HepG2 (cell line): ENCODE results near the gene WBP1. TPM values are rescaled to one million over a fixed set of nuclear protein-coding genes. Genes with fewer than 3 reads are reported as not detected.

Experiments used
- ATF6 ChIP-seq: sonication (generic); formaldehyde crosslinking; conservative IDR thresholded peaks from 2 replicates; pipeline ENCODE4 v1.4.0; 2020; ENCODE audit warnings: missing genetic modification reagents
- ATF7 ChIP-seq, 2 experiments: fragments of 450-650 bp in 1 of 2; sonication (generic) in 1 of 2; formaldehyde crosslinking in 1 of 2; IDR thresholded peaks; 2 replicates each; pipeline versions ENCODE4 v1.4.0 to v1.6.1; 2016 to 2020; ENCODE audit warnings: antibody characterized with exemption in 1 of 2, mild to moderate bottlenecking in 1 of 2, missing genetic modification reagents in 1 of 2
- CBX2 ChIP-seq, 2 experiments: fragments of 200-600 bp in 1 of 2; sonication (generic); formaldehyde crosslinking in 1 of 2; IDR thresholded peaks; 2 replicates each; pipeline versions ENCODE4 v1.7.0 to v1.8.1; 2018 to 2022; ENCODE audit warnings: low read depth in 2 of 2, low read length in 1 of 2, mild to moderate bottlenecking in 1 of 2, missing genetic modification reagents in 1 of 2
- FOXM1 ChIP-seq: sonication (generic); formaldehyde crosslinking; IDR thresholded peaks from 2 replicates; pipeline ENCODE4 v1.5.0; 2020; ENCODE audit warnings: missing genetic modification reagents
- FOXO1 ChIP-seq: sonication (generic); formaldehyde crosslinking; IDR thresholded peaks from 2 replicates; pipeline ENCODE4 v1.4.0; 2020; ENCODE audit warnings: missing genetic modification reagents
- HES4 ChIP-seq: sonication (generic); formaldehyde crosslinking; IDR thresholded peaks from 2 replicates; pipeline ENCODE4 v1.9.0; 2021; ENCODE audit warnings: mild to moderate bottlenecking, missing genetic modification reagents, borderline replicate concordance
- HOXD1 ChIP-seq: sonication (generic); formaldehyde crosslinking; IDR thresholded peaks from 2 replicates; pipeline ENCODE4 v1.5.0; 2020; ENCODE audit warnings: missing genetic modification reagents
- IRF1 ChIP-seq: sonication (generic); formaldehyde crosslinking; IDR thresholded peaks from 2 replicates; pipeline ENCODE4 v1.4.0; 2020; ENCODE audit warnings: low read depth, mild to moderate bottlenecking, missing genetic modification reagents
- MEIS2 ChIP-seq: sonication (generic); formaldehyde crosslinking; IDR thresholded peaks from 2 replicates; pipeline ENCODE4 v1.9.0; 2021; ENCODE audit warnings: mild to moderate bottlenecking, missing genetic modification reagents
- MTF1 ChIP-seq: sonication (generic); formaldehyde crosslinking; IDR thresholded peaks from 2 replicates; pipeline ENCODE4 v1.5.0; 2020; ENCODE audit warnings: missing genetic modification reagents
- MXD3 ChIP-seq: IDR thresholded peaks from 2 replicates; pipeline ENCODE4 v1.6.1; 2016; ENCODE audit warnings: mild to moderate bottlenecking, missing biosample characterization, missing genetic modification reagents
- NFIB ChIP-seq: sonication (generic); formaldehyde crosslinking; IDR thresholded peaks from 2 replicates; pipeline ENCODE4 v1.9.0; 2021; ENCODE audit warnings: missing genetic modification reagents, mild to moderate bottlenecking, borderline replicate concordance
- NR2F6 ChIP-seq, 2 experiments: IDR thresholded peaks; 2 replicates each; pipeline ENCODE4 v1.6.1; 2016; ENCODE audit warnings: antibody characterized with exemption in 1 of 2, mild to moderate bottlenecking in 1 of 2
- SALL1 ChIP-seq: sonication (generic); formaldehyde crosslinking; IDR thresholded peaks from 2 replicates; pipeline ENCODE4 v1.8.0; 2022; ENCODE audit warnings: mild to moderate bottlenecking, missing genetic modification reagents
- SMAD1 ChIP-seq: sonication (generic); formaldehyde crosslinking; IDR thresholded peaks from 2 replicates; pipeline ENCODE4 v1.4.0; 2020; ENCODE audit warnings: missing genetic modification reagents, low read depth, mild to moderate bottlenecking, borderline replicate concordance
- TFDP2 ChIP-seq: sonication (generic); formaldehyde crosslinking; IDR thresholded peaks from 2 replicates; pipeline ENCODE4 v1.4.0; 2020; ENCODE audit warnings: missing genetic modification reagents
- ZBTB2 ChIP-seq: sonication (generic); formaldehyde crosslinking; IDR thresholded peaks from 2 replicates; pipeline ENCODE4 v1.8.0; 2022; ENCODE audit warnings: low read depth, missing genetic modification reagents
- ZFY ChIP-seq: sonication (generic); formaldehyde crosslinking; IDR thresholded peaks from 2 replicates; pipeline ENCODE4 v1.4.0; 2020; ENCODE audit warnings: missing genetic modification reagents
- ZNF234 ChIP-seq: sonication (generic); formaldehyde crosslinking; conservative IDR thresholded peaks from 2 replicates; pipeline ENCODE4 v1.5.1; 2020; ENCODE audit warnings: mild to moderate bottlenecking, missing genetic modification reagents
- ZNF34 ChIP-seq: sonication (generic); formaldehyde crosslinking; IDR thresholded peaks from 2 replicates; pipeline ENCODE4 v1.4.0; 2020; ENCODE audit warnings: mild to moderate bottlenecking, missing genetic modification reagents, borderline replicate concordance
- ZNF383 ChIP-seq: sonication (generic); formaldehyde crosslinking; IDR thresholded peaks from 2 replicates; pipeline ENCODE4 v1.4.0; 2020; ENCODE audit warnings: missing genetic modification reagents, mild to moderate bottlenecking, borderline replicate concordance
- ZNF605 ChIP-seq: sonication (generic); formaldehyde crosslinking; IDR thresholded peaks from 2 replicates; pipeline ENCODE4 v1.8.0; 2022; ENCODE audit warnings: mild to moderate bottlenecking, missing genetic modification reagents
- ZNF782 ChIP-seq: sonication (generic); formaldehyde crosslinking; IDR thresholded peaks from 2 replicates; pipeline ENCODE4 v1.4.0; 2020; ENCODE audit warnings: missing genetic modification reagents, mild to moderate bottlenecking, borderline replicate concordance
- polyA plus RNA-seq, 8 experiments: library from polyadenylated mRNA; depleted of rRNA in 3 of 8; stranded (reverse) in 7 of 8; unstranded in 1 of 8; fragments of >200 nt; fragmentation: Illumina TruSeq in 4 of 8; extraction: Trizol in 4 of 8; gene quantifications; 2 replicates each; pipeline versions ENCODE4 v1.2.1 to v1.2.3, GENCODE V29; 2011 to 2016; ENCODE audit warnings: low read depth in 4 of 8, missing spikeins in 1 of 8, mixed read lengths in 1 of 8; ENCODE audit not compliant: insufficient read depth in 1 of 8
- total RNA-seq, 5 experiments: library from RNA; depleted of rRNA; stranded (reverse); fragments of >200 nt; fragmentation: Illumina TruSeq; extraction: Trizol; gene quantifications; 2 replicates each; pipeline ENCODE4 v1.2.3, GENCODE V29; 2016; ENCODE audit warnings: low read depth in 1 of 5

Gene WBP1
- total and polyA plus RNA-seq, 2 of the 13 experiments (the other 11 are each of a cell fraction or from before 2014, with no cell fraction given) = 38.8 to 85.7 TPM

GRCh38 chr2:74454654-74455511 lies 3.4 kb upstream of the WBP1 start, which contains the start of gene INO80B (continued):
- peak; percentile 88; the same call in 1 of the 2 replicates for TF ChIP-seq ZNF782 (CRISPR knock-in tag)
- peak; percentile 67; the same call in 1 of the 2 replicates for TF ChIP-seq HES4
- TF ChIP-seq SALL1 (CRISPR knock-in tag) = peak; percentile 99
- TF ChIP-seq MTF1 (CRISPR knock-in tag) = no peak
- no peak for TF ChIP-seq NR2F6 (IDR thresholded peaks at IDR 0.05)
- peak; percentile 78 for TF ChIP-seq NR2F6 (CRISPR knock-in tag; IDR thresholded peaks at IDR 0.05)
- TF ChIP-seq MEIS2 (CRISPR knock-in tag) = peak; percentile 74; the same call in 1 of the 2 replicates
- peak; percentile 74 for TF ChIP-seq TFDP2 (CRISPR knock-in tag)
- no peak; the same call in 1 of the 2 replicates for TF ChIP-seq CBX2 (IDR thresholded peaks at IDR 0.05; ENCODE audit: low read depth, low read length)
- TF ChIP-seq CBX2 (CRISPR knock-in tag; IDR thresholded peaks at IDR 0.05; ENCODE audit: low read depth) = no peak
- TF ChIP-seq ATF6 (CRISPR knock-in tag) = peak; percentile 86
- TF ChIP-seq IRF1 (CRISPR knock-in tag) = 0 out of 2 replicates have a peak, but pooled peaks have one; percentile 81
- no peak for TF ChIP-seq NFIB (CRISPR knock-in tag)
- peak; percentile 68 for TF ChIP-seq MXD3
- TF ChIP-seq ZBTB2 = 0 out of 2 replicates have a peak, but pooled peaks have one; percentile 54
- TF ChIP-seq HOXD1 (CRISPR knock-in tag) = no peak
- TF ChIP-seq FOXO1 = peak; percentile 91
- peak; percentile 71 for TF ChIP-seq ZFY (CRISPR knock-in tag)
- no peak for TF ChIP-seq ZNF383 (CRISPR knock-in tag)
- TF ChIP-seq ATF7 (IDR thresholded peaks at IDR 0.05) = no peak
- peak; percentile 64 for TF ChIP-seq ATF7 (CRISPR knock-in tag; IDR thresholded peaks at IDR 0.05)
- TF ChIP-seq ZNF605 (CRISPR knock-in tag) = peak; percentile 99
- no peak for TF ChIP-seq ZNF234 (CRISPR knock-in tag)
- peak; percentile 99; the same call in 1 of the 2 replicates for TF ChIP-seq SMAD1 (CRISPR knock-in tag)
- no peak for TF ChIP-seq FOXM1 (CRISPR knock-in tag)
- peak; percentile 90; the same call in 1 of the 2 replicates for TF ChIP-seq ZNF34 (CRISPR knock-in tag)
